Effector memory CD4-positive, alpha-beta T cell (primary cell): Measurements from ENCODE around the gene HYDIN.

Experiments
- DNase-seq, 3 donors: peaks; one replicate each; pipeline ENCODE4 v3.0.0-alpha.2; 2020
- H3K27ac ChIP-seq: 2 replicates; pipeline ENCODE4 v1.7.0; 2013; ENCODE audit warnings: mild to moderate bottlenecking, low read length, moderate library complexity; ENCODE audit not compliant: insufficient read depth, poor library complexity, severe bottlenecking
- H3K27me3 ChIP-seq: replicated peaks from 2 replicates; pipeline ENCODE4 v1.7.0; 2013; ENCODE audit warnings: mild to moderate bottlenecking, low read length; ENCODE audit not compliant: insufficient read depth, control insufficient read depth, poor library complexity, severe bottlenecking
- H3K36me3 ChIP-seq: 2 replicates; pipeline ENCODE4 v1.7.0; 2013; ENCODE audit warnings: mild to moderate bottlenecking, low read length, moderate library complexity; ENCODE audit not compliant: control insufficient read depth, insufficient read depth
- H3K4me1 ChIP-seq: 2 replicates; pipeline ENCODE4 v1.7.0; 2013; ENCODE audit warnings: low read length, mild to moderate bottlenecking; ENCODE audit not compliant: control insufficient read depth, insufficient read depth, poor library complexity, severe bottlenecking
- H3K4me3 ChIP-seq: 2 replicates; pipeline ENCODE4 v1.7.0; 2013; ENCODE audit warnings: low read length, low read depth, mild to moderate bottlenecking; ENCODE audit not compliant: insufficient read depth, poor library complexity, severe bottlenecking
- H3K9me3 ChIP-seq: 2 replicates; pipeline ENCODE4 v1.7.0; 2013; ENCODE audit warnings: mild to moderate bottlenecking, low read length, moderate library complexity; ENCODE audit not compliant: control insufficient read depth

HYDIN gene

DNA sequence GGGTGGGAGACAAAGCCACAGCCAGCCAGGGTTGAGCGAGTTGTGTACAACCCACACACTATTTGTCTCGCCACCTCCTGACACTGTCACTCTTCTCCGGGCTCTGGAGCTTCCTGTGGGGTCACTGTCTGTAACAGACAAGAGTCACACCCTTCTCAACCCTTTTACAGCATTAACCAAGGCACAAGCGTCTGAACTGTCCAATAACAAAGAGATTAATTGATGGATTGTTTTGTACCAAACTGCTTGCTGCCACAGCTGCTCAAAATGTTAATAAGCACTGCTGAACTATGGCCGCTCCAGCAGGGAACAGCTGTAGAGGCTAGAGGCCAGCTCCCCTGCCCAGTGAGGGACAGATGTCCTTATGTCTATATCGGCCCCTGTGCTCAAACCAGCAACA is 25.2 kb upstream of the HYDIN start:
- Histone ChIP-seq H3K9me3 (no peaks in the 10 kb centered on the region), H3K27ac (no peak overlapping the region), H3K4me1 (no peaks in the 10 kb centered on the region), H3K36me3 (no peaks in the 10 kb centered on the region), H3K4me3 (no peak overlapping the region), H3K27me3 (no peaks in the 10 kb centered on the region)
- DNase-seq, result no peak

GRCh38 chr16:71254832-71255525 is 24.5 kb upstream of the HYDIN start:
- H3K36me3 ChIP-seq, result no peaks in the 10 kb centered on the region

GRCh38 chr16:71250461-71251235 is 20.1 kb upstream of the HYDIN start:
- no peaks in the 10 kb centered on the region for H3K36me3 ChIP-seq
- no peaks in the 10 kb centered on the region for H3K4me1 ChIP-seq
- H3K9me3 ChIP-seq, result no peaks in the 10 kb centered on the region
- H3K27me3 ChIP-seq, result no peaks in the 10 kb centered on the region
- no peak for DNase-seq
- no peak overlapping the region for H3K4me3 ChIP-seq
- H3K27ac ChIP-seq, result no peak overlapping the region

More at GRCh38 chr16:71254832-71255525, 24.5 kb upstream of the HYDIN start:
- Histone ChIP-seq H3K27me3 (no peaks in the 10 kb centered on the region), H3K4me1 (no peaks in the 10 kb centered on the region), H3K27ac (no peak overlapping the region), H3K9me3 (no peaks in the 10 kb centered on the region), H3K4me3 (no peak overlapping the region)
- no peak for DNase-seq

DNA sequence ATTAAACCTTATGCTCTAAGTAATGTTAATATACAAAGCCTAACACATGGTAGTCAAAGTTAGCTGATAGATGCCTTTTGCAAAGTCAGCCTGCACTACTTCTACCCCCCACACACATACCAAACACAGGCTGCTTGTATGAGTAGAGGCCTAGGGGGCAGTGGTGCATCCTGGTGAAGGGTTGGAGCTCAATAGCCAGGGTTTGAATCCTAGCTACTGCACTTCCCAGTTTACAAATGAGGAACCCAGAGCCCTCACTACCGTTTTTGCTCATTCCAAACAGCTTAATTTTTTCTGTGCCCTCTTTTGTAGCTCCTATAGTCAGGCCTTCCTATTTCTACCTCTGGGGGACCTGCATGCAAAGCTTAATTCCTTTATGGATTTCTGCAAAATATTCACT is 18.9 kb upstream of the HYDIN start:
- no peaks in the 10 kb centered on the region for H3K4me1 ChIP-seq
- H3K9me3 ChIP-seq, result no peaks in the 10 kb centered on the region
- H3K36me3 ChIP-seq, result no peaks in the 10 kb centered on the region
- no peak overlapping the region for H3K27ac ChIP-seq
- H3K4me3 ChIP-seq, result no peak overlapping the region
- no peaks in the 10 kb centered on the region for H3K27me3 ChIP-seq
- DNase-seq, result no peak

DNA sequence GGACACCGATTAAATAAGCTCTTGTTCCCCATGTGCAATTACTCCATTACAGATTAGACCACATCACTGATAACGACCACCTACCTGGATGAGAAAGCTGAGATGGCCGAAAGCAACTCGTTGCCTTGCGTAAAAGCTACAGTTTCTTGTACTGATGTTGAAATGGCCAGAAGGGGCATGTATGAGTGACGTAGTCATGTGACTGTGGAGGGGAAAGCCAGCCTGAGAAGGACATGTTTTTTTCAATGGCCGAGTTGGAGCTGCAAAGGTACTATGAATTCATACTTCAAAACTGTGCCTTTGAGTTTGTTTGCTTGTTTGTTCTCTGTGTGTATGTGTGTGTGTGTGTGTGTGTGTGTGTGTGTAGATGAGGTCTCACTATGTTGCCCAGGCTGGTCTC is 17.0 kb upstream of the HYDIN start:
- Histone ChIP-seq H3K4me1 (no peaks in the 10 kb centered on the region), H3K36me3 (no peaks in the 10 kb centered on the region), H3K9me3 (no peaks in the 10 kb centered on the region), H3K4me3 (no peak overlapping the region), H3K27ac (no peak overlapping the region), H3K27me3 (no peaks in the 10 kb centered on the region)
- DNase-seq, result no peak

- Histone ChIP-seq H3K9me3 (no peaks in the 10 kb centered on the region), H3K27me3 (no peaks in the 10 kb centered on the region), H3K4me1 (no peaks in the 10 kb centered on the region), H3K4me3 (no peak overlapping the region), H3K27ac (no peak overlapping the region), H3K36me3 (no peaks in the 10 kb centered on the region)
- no peak for DNase-seq
Measured at GRCh38 chr16:71246309-71246708, 15.8 kb upstream of the HYDIN start.

DNA sequence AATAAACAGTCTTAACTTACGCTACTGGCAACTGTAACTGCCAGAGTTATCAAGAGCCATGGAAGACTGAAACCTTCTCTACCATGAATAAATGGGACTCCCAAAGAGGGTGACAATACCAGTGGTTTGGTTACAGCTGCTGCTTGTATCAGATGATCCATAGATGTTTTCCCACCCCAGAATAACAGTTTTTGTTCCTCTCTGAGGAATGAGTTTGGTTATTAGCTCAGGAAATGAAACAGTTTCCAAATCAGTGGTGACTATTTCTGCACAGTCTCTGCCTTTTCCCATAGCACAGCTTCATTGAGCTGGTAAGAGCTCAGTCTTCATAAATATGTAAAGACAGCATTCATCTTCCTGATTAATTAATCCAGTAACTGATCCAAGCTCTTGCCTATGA is 14.0 kb upstream of the HYDIN start:
- Histone ChIP-seq H3K27me3 (no peaks in the 10 kb centered on the region), H3K36me3 (no peaks in the 10 kb centered on the region), H3K27ac (no peak overlapping the region), H3K9me3 (no peaks in the 10 kb centered on the region), H3K4me3 (no peak overlapping the region), H3K4me1 (no peaks in the 10 kb centered on the region)
- no peak for DNase-seq

- Histone ChIP-seq H3K9me3 (no peaks in the 10 kb centered on the region), H3K27me3 (no peaks in the 10 kb centered on the region), H3K4me3 (no peak overlapping the region), H3K36me3 (no peaks in the 10 kb centered on the region), H3K27ac (no peak overlapping the region), H3K4me1 (no peaks in the 10 kb centered on the region)
- DNase-seq, result no peak
Measured at GRCh38 chr16:71242601-71243000, 12.1 kb upstream of the HYDIN start.

DNA sequence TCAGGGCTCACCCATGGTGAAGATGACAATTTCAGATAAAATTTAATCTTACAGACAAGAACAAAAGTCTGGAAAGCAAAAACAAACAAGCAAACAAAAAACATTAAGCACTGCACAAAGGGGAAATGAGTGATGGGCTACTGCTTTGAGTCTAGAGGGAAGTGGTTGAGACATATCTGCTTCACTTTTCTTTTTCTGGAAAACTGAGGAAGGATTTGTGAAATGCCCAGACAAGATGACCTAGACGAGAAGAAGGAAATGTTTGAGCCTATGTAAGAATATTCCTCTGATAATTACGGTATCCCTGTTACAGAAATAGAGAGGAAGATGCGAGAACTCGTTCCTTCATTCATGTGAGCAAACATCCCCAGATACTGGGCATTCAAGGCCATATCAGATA is 11.5 kb upstream of the HYDIN start:
- Histone ChIP-seq H3K4me3 (no peak overlapping the region), H3K9me3 (no peaks in the 10 kb centered on the region), H3K27ac (no peak overlapping the region), H3K27me3 (no peaks in the 10 kb centered on the region), H3K4me1 (no peaks in the 10 kb centered on the region), H3K36me3 (no peaks in the 10 kb centered on the region)
- no peak for DNase-seq

DNA sequence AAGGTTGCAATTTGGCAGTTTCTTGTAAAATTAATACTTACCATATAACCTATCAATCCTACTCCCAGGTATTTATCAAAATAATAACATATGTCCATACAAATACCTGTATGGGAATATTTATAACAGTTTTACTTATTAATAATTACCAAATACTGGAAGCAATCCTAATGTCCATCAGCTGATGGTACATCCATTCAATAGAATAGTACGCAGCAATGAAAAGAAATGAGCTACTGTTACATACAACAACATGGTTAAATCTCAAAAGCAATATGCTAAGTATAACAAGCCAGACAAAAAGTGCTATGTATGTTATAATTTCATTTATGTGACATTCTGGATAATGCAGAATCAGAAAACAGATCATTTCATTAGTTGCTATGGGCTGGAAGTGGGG is 1.2 kb downstream of the HYDIN start:
- Histone ChIP-seq H3K4me1 (no peaks in the 10 kb centered on the region), H3K4me3 (no peak overlapping the region), H3K27me3 (no peaks in the 10 kb centered on the region), H3K9me3 (peaks cover 8% of the 10 kb centered on the region), H3K27ac (no peak overlapping the region), H3K36me3 (no peaks in the 10 kb centered on the region)
- DNase-seq, result no peak
